Epithelial cell of proximal tubule (primary cell): ENCODE results near the gene MATR3. TPM values are rescaled to one million over a fixed set of nuclear protein-coding genes. Genes with fewer than 3 reads are reported as not detected.
A peak's percentile ranks its signal among the peaks of the same experiment; 100 is the strongest.

ENCODE experiments used
- DNase-seq: peaks from one replicate; pipeline ENCODE4 v3.0.0-alpha.2; 2011; ENCODE audit warnings: low read depth
- H3K4me3 ChIP-seq: 2 replicates; pipeline ENCODE4 v1.5.1; 2011; ENCODE audit warnings: low read depth, mild to moderate bottlenecking, low read length
- total RNA-seq: library from RNA; depleted of rRNA; stranded (reverse); fragments of >200 nt; gene quantifications from 2 replicates; pipeline ENCODE4 v1.2.3, GENCODE V29; 2015
- TF ChIP-seq, protein P1 (sequence below): conservative IDR thresholded peaks from 2 replicates; pipeline ENCODE4 v1.5.1; 2012; ENCODE audit warnings: low read depth, mild to moderate bottlenecking, low read length

MATR3 gene
- total RNA-seq, 1 donor from 2014 or later: 175 TPM

DNA sequence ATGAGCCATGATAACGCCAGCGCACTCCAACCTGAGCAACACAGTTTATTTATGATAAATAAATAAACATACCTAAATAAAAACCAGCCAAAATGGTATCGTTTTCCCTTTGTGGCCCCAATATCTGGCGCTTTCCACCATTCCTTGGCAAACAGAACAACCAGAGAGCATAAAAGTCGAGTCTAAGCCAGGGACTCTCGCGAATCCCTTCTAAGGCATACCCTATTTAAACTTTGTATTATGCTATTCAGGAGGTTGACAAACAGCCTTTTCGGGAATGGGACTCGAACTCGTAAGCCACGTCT, 386 bp upstream of the MATR3 start:
- no peak for DNase-seq
- TF ChIP-seq, protein P1, sequence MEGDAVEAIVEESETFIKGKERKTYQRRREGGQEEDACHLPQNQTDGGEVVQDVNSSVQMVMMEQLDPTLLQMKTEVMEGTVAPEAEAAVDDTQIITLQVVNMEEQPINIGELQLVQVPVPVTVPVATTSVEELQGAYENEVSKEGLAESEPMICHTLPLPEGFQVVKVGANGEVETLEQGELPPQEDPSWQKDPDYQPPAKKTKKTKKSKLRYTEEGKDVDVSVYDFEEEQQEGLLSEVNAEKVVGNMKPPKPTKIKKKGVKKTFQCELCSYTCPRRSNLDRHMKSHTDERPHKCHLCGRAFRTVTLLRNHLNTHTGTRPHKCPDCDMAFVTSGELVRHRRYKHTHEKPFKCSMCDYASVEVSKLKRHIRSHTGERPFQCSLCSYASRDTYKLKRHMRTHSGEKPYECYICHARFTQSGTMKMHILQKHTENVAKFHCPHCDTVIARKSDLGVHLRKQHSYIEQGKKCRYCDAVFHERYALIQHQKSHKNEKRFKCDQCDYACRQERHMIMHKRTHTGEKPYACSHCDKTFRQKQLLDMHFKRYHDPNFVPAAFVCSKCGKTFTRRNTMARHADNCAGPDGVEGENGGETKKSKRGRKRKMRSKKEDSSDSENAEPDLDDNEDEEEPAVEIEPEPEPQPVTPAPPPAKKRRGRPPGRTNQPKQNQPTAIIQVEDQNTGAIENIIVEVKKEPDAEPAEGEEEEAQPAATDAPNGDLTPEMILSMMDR: no peak
- peak overlapping the region; percentile 86 for H3K4me3 ChIP-seq

DNA sequence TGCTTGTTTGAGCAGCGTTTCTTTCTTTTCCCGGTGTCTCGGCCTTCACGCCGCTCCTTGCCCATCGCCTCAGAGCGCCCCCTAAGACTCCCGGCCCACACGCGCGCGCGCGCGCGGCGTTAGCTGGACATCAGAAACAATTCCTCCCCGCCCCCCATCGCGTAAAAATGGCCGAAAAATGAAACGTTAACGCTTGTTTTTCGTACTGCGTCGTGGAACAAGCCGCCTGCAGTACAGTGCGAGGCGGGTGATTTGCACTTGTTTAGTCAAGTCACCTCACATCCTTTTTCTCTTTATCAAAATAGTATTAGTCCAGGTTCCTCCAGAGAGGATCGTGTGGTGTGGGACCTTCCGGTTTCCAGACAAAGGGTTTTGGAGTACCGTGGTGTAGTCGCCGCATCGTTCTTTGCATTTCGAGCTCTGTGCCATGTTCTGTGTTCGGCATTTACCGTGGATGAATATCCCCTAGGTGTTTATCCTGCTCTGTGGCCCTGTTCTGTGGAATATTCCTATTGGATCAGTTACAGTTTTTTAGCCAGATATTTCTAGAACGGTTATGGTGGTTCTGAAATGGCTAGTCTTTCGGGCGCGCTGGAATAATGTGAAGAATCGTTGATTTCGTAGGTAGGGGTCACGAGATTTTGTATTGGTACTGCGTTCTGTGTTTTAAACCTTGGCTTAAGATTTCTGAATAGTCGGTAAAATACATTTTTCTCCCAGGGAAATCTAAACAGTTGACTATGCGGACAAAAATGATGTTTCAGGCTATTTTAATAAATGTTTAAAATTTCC, 1.0 kb downstream of the MATR3 start:
- no peak for DNase-seq
- peak overlapping the region; percentile 86 for H3K4me3 ChIP-seq
- TF ChIP-seq, protein P1: peak; percentile 45

DNA sequence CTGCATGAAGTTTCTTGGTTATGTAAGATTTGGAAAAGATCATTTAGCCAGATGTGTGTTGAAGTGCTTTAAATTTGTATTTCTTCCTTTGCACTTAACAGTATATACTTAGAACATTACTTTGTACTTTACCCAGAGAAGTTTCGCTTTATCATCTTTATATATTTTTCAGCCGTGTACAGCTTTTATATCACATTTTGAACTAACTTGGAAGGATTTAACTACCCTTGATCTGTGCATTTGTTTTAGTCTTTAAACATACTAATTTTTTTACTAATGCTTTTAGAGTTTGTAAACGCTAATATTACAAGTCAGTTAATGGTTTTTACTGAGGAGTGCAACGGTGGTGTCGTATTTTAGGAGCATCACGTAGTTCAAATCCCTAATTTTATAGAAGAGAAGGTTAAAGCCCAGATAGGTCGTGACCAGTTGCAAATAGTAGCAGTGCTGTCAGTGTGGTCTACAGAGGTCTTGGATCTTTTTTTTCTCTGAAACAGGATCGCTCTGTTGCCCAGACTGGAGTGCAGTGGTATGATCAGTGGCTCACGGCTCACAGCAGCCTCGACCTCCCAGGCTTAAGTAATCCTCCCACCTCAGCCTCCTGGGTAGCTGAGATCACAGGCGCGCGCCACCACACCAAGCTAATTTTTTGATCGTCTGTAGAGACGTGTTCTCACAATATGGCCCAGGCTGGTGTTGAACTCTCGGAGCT, 2.0 kb downstream of the MATR3 start:
- peak overlapping the region; percentile 86 for H3K4me3 ChIP-seq
- TF ChIP-seq, protein P1: no peak
- DNase-seq: no peak

DNA sequence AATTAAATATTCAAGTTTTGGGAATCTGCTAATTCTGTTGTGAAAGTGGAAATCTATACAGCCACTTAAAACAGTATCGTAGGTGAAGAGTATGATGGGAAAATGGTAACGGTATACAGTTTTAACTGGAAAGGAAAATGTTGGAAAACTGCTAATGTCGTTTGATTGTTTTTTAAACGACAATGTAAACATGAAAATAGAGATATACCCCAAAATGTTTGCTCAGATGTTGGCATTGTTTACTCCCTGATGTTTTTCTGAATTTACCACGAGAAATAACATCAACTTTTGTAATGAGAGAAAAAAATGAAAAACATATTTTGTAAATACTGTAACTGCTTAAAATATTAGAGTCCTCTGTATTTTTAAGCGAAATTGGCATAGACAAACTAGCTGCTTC, 2.7 kb downstream of the MATR3 start:
- H3K4me3 ChIP-seq: no peak overlapping the region
- DNase-seq: no peak
- TF ChIP-seq, protein P1: no peak

DNA sequence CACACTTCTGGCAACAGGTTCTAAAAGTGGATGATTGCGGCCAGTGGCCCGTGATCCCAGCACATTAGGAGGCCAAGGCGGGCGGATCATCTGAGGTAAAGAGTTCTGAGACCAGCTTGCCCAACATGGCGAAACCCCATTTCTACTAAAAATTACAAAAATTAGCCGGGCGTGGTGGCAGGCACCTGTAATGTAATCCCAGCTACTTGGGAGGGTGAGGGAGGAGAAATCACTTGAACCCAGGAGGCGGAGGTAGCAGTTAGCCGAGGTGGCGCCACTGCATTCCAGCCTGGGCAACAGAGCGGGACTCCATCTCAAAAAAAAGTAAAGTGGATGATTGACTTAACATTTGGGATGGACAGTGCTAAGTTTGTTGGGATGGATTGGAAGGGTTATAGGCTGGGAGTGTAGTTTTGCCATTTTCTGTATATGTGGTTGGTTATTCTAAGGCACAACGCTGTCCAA, 3.4 kb downstream of the MATR3 start:
- no peak for DNase-seq
- H3K4me3 ChIP-seq: peak overlapping the region; percentile 23
- TF ChIP-seq, protein P1: no peak

DNA sequence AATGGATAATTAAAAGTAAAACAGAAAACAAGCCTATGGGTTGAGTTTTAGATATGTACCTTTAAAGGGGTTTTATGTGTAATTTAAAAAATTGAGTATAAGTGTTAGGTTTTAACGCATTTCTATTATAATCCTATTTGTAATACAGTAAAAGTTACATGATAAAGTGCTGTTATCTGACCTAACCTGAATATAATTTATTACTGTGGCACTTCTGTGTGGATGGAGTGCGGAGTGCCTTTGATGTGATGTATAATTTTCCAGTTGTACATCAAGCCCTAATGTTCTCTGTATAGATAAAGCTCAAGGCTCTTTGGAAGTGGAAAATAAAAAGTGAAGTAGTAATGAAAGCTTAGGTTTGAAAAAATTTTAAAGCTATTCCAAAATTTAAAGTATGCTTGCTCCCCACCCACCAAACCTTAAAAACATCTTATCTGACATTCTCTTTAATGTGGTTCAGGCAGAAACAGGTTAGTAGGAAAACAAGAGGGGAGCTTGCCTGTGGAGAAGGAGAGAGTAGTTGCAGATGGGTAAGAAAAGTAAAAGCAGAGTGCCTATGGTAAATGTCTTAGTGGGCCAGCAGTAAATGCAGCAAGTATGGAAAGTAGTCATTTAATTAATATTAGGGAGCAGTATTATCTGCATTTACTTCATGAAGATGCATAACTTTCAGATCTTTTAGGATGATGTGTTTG, 4.0 kb downstream of the MATR3 start:
- TF ChIP-seq, protein P1: no peak
- no peak overlapping the region for H3K4me3 ChIP-seq
- DNase-seq: no peak
